HG02981 (cell line): Measurements from ENCODE around the gene MRPS23.
"Not testable (repeated sequence)": the region's sequence is repeated elsewhere in the genome, so short reads cannot be mapped to it uniquely, and the experiment has no call there.

Experiments used
- ATAC-seq: cut with Tn5 transposase; IDR thresholded peaks from one replicate; pipeline ENCODE4 v1.9.1; 2021; ENCODE audit warnings: mild to moderate bottlenecking, moderate library complexity; ENCODE audit not compliant: unreplicated experiment

MRPS23 gene

GRCh38 chr17:57864273-57864672 lies 14.4 kb upstream of the MRPS23 start:
- ATAC-seq, result no peak

- no peak for ATAC-seq
These were observed 13.1 kb upstream of the MRPS23 start for GRCh38 chr17:57862694-57863667.

- ATAC-seq, result no peak
These were observed 12.2 kb upstream of the MRPS23 start for GRCh38 chr17:57861790-57862693.

DNA sequence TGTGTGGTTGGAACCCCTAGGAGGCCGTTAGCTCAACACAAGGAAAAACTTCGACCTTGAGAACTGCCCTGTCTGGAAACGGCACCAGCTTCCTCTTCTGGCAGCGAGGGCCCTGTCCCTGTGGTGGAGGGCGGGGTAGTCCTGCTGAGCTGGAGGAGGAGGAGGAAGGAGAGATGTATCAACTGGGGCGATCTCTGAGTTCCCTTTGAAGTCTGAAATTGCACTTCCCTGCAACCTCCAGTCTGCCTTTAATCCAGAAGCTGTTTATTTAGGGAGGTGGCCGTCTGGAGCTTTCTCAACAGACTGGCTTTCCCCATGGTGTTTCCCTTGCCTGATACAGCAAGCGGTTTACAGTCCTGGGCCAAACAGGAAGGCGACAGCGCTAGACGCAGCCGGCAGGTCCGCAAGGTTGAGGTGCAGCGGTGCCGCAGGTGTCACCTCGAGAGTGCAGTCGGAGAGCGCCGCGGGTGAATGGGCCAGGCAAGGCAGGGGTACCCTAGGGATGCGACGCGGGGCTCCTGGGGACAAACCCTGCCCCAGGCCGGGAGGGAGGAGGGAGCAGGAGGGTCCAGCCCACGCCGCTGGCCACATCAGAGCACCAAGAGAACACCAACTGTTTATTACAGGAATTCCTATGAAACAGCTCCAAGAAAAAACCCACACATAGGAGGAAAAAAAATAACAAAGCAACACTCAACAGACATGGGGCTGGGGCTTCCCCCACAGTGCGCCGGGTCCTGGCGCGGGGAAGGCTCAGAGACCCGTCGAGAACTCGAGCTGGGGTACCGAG lies 11.4 kb upstream of the MRPS23 start:
- no peak for ATAC-seq

DNA sequence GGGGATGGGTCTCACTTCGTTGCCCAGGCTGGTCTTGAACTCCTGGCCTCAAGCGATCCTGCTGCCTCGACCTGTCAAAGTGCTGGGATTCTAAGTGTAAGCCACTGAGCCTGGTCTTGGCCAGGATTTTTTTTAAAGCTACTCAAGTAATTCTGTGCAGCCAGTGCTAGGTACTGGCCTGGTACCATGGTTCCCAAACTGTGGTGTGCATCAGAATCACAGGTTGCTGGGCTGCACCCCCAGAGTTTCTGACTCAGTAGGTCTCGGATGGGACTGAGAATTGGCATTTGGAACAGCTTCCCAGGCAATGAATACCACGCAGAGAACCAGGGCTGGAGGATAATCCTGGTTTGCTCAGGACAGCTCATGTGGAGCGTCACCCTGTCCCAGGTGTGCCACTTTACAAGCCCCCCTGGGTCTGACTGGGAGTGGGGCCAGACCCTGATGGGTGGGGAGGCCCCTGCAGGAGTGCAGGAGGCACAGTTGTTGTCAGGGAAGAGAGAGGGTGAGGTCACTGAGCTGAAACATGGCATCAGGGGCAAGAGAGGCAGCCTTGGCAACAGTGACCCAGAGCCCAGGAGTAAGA lies 10.7 kb upstream of the MRPS23 start:
- no peak for ATAC-seq

DNA sequence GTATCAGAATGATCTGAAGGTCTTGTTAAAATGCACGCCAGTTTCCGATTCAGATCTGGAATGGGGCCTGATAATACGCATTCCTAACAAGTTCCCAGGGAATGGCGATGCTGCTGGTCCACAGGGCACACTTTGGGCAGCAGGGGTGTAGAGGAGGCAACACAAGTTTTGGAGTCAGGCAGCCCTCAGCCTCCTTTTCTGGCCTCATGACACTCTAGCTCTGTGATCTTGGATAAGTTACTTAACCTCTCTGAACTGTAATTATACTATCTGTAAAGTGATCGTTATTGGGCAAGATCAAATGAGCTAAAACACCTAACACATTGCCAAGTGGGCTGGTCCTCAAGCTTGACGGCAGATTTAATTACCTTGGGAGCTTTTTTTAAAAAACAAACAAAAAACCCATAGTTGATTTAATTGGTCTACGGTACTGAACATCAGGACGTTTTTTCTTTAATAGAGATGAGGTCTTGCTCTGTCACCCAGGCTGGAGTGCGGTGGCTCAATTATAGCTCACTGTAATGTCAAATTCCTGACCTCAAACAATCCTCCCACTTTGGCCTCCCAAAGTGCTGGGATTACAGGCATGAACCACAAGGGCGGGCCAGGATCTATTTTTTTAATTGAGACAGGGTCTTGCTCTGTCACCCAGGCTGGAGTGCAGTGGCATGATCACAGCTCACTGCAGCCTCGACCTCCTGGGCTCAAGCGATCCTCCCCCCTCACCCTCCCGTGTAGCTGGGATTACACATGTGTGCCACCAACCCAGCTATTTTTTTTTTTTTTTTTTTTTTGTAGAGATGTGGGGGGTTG lies 10.0 kb upstream of the MRPS23 start:
- ATAC-seq, result no peak

DNA sequence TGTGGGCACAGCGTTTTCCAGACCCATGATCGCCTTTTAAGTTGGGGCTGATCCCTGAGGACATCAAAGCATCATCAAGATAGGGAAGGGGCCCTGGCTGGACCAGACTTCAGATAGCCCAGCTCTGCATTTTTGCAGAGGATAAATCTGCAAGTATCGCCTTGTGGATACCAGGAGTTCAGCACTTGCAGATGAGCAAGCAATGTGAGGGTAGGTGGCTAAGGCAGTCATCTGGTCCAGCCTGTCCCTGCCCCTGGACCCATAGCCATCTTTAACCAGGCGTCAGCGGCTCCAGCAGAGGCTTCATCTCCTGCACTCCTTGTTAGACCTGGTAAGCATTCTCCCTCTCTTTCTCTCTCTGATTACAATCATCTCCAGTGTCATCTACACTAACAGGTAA lies 9.0 kb upstream of the MRPS23 start:
- no peak for ATAC-seq

DNA sequence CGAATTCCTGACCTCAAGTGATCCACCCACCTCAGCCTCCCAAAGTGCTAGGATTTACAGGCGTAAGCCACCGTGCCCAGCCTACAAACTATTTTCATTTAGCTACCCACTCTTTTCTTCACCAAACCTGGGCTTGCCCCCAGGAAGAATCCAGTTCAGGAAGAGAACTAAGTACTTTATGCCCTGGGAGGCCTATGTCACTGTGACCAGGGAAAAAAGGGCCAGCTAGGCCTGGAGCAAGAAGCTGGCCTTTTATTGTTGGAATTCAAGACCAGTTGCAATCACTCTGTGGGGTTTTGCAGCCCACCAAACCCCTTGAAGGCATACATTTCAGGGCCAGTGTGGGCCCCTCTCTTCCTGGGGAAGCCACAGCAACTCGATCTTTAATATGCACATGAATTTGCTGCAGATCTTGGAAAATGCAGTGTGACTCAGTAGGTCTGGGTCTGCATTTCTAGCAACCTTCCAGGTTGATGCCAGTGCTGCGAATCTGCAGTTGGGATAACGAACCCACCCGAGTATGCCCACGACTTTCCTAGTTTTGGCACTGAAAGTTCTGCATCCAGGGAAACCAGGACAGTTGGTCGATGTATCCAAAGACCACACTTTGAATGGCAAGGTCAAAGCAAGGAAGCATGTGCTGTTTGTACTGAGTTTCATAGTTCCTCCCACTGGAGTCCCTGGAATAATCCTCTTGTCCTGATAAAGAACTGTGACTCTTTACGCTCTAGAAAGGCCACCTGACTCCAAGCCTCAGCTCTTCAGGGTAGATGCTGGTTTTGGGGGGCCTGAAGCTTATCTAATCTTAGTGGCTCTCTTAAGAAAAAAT lies 7.2 kb upstream of the MRPS23 start:
- ATAC-seq, result no peak

- ATAC-seq, result no peak
These were observed 5.7 kb upstream of the MRPS23 start for GRCh38 chr17:57855391-57856035.

GRCh38 chr17:57853695-57854094 lies 3.9 kb upstream of the MRPS23 start:
- ATAC-seq, result no peak

- no peak for ATAC-seq
These were observed 3.1 kb upstream of the MRPS23 start for GRCh38 chr17:57852955-57853328.

DNA sequence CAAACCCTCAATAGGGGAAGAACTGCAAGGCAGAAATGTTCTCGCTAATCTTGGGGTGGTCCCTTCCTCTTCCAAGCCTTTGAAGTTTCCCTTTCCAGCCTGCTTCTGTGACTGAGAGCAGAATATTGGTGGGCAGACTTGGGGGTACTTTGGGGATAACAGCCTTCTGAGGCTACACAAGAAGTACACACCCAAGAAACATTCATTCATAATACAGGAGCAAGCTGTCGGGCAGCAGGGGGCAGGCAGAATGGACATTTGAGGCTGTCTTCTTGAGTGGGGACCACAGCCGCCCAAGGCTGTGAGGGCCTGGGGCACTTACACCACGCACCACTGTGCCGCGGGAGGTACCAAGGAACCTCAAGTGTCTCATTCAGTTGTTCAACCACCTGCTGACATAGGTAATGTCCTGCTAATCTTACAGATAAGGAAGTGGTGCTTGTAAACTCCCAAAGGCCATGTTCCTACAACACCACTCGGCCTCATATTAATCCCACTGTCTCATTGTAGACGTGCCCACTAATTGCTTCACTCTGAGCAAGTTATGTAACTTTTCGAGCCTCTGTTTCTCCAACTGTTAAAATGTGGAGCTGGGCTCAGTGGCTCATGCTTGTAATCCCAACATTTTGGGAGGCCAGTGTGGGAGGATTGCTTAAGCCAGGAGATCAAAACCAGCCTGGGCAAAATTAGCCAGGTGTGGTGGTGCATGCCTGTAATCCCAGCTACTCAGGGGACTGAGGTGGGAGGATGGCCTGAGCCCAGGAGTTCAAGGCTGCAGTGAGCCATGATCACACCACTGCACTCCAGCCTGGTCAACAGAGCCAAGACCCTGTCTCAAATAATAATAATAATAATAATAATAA lies 2.5 kb upstream of the MRPS23 start:
- ATAC-seq, result no peak

- no peak for ATAC-seq
These were observed 526 bp downstream of the MRPS23 start for GRCh38 chr17:57849163-57849873.

GRCh38 chr17:57846056-57846945 lies 3.5 kb downstream of the MRPS23 start:
- ATAC-seq, result not testable (repeated sequence)

DNA sequence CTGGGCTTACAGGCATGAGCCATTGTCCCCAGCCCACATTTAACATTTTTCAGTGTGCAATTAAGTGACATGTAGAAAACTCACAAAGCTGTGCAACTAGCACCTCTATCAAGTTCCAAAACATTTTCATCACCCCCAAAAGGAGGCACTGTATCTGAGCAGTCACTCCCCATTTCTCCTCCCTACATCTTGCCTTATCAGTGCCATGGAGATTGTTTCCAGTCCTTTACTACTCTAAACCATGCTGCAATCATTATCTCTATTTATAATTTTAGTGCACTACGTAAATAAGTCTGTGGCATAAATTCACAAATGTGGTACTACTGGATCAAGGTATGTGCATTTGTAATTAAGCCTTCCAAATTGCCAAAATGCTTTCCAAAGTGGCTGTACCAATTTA lies 7.6 kb downstream of the MRPS23 start:
- ATAC-seq, result no peak

DNA sequence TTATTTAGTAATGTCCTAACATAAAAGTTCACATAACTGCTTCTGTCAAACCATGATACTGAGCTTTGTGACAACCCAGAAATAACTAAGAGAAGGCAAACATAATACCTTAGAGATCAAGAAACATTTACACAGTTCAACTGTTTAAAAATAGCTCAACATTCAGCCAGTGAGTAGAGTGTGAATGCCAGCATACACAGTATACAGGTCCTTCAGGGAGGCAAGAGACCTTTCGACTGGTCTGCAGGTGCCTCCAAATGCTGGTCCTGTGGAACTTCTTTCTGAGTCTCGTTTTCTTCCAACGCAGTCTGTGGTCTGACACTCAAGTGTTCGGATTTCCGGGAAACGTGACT lies 10.3 kb downstream of the MRPS23 start:
- ATAC-seq, result no peak
